HepG2 (cell line): Measurements from ENCODE around the gene ARID5B. TPM values are rescaled to one million over a fixed set of nuclear protein-coding genes. Genes with fewer than 3 reads are reported as not detected.

Source experiments
- ATAC-seq: fragments of 200-7000 bp; cut with Tn5 transposase; 3 replicates; pipeline ENCODE4 v1.9.1; 2020; ENCODE audit warnings: mild to moderate bottlenecking, moderate library complexity
- BruUV-seq: library from RNA; stranded (reverse); fragments of 400-500 nt; replicated peaks from 2 replicates; lab custom pipeline; 2021; lab: Mats Ljungman, UMichigan
- CTCF ChIA-PET: fragments of 300-600 bp; formaldehyde crosslinking; extraction: SDS; loops from one replicate; lab custom pipeline; 2021; ENCODE audit warnings: low total read pairs, inconsistent platforms, low intra/inter-chr PET ratio; lab: Yijun Ruan, JAX
- POLR2A ChIA-PET: fragments of 350-600 bp; sonication (Branson Sonifier 250); formaldehyde crosslinking; loops from one replicate; lab custom pipeline; 2020; ENCODE audit warnings: antibody characterized with exemption, inconsistent platforms; lab: Yijun Ruan, JAX
- DNase-seq: peaks from one replicate; pipeline ENCODE4 v3.0.0-alpha.2; 2015; ENCODE audit warnings: low spot score
- FAIRE-seq: peaks from 3 replicates; lab custom pipeline; 2011; peaks lifted over from hg19 to GRCh38; lab: Jason Lieb, UNC
- H2AFZ ChIP-seq: one replicate; pipeline ENCODE4 v1.6.1; 2011; ENCODE audit warnings: low read length, inconsistent platforms
- H3K27ac ChIP-seq: fragments of 300-600 bp; 3 replicates; pipeline ENCODE4 v1.8.0; 2011; ENCODE audit warnings: mixed run types, mild to moderate bottlenecking, mixed read lengths, low read length, inconsistent platforms; ENCODE audit not compliant: insufficient read depth; ENCODE audit errors: extremely low read length
- H3K27me3 ChIP-seq, 2 experiments: fragments of 200-600 bp in 1 of 2; 2 replicates in 1 of 2; 3 replicates in 1 of 2; pipeline versions ENCODE4 v1.6.0 to v1.8.0; 2011; ENCODE audit warnings: low read length in 2 of 2, mild to moderate bottlenecking in 2 of 2, moderate library complexity in 2 of 2, inconsistent platforms in 1 of 2; ENCODE audit not compliant: insufficient read depth in 2 of 2, control insufficient read depth in 1 of 2
- H3K36me3 ChIP-seq, 2 experiments: fragments of 200-600 bp in 1 of 2; replicated peaks in 1 of 2; 2 replicates in 1 of 2; 3 replicates in 1 of 2; pipeline versions ENCODE4 v1.5.1 to v1.8.0; 2011; ENCODE audit warnings: low read length in 2 of 2, inconsistent platforms in 1 of 2; ENCODE audit not compliant: insufficient read depth in 2 of 2, control insufficient read depth in 1 of 2
- H3K4me1 ChIP-seq: 2 replicates; pipeline ENCODE4 v1.5.1; 2012; ENCODE audit warnings: low read length, inconsistent platforms; ENCODE audit not compliant: insufficient read depth
- H3K4me2 ChIP-seq: 2 replicates; pipeline ENCODE4 v1.6.0; 2011; ENCODE audit warnings: low read depth, low read length, inconsistent platforms
- H3K4me3 ChIP-seq, 3 experiments: fragments of 200-600 bp in 1 of 3; sonication (generic), shearing (Covaris generic) in 1 of 3; replicated peaks in 1 of 3; 2 replicates each; pipeline ENCODE4 v1.5.1; 2011 to 2016; ENCODE audit warnings: low read length in 3 of 3, inconsistent platforms in 2 of 3, low read depth in 2 of 3, mild to moderate bottlenecking in 2 of 3, control low read depth in 1 of 3, mixed read lengths in 1 of 3; ENCODE audit not compliant: insufficient read depth in 1 of 3
- H3K79me2 ChIP-seq: one replicate; pipeline ENCODE4 v1.6.1; 2011; ENCODE audit warnings: low read length, inconsistent platforms; ENCODE audit not compliant: insufficient read depth
- H3K9ac ChIP-seq: 2 replicates; pipeline ENCODE4 v1.6.0; 2011; ENCODE audit warnings: mild to moderate bottlenecking, low read depth, low read length, inconsistent platforms; ENCODE audit not compliant: insufficient read depth
- H3K9me3 ChIP-seq: 2 replicates; pipeline ENCODE4 v1.5.1; 2012; ENCODE audit warnings: mild to moderate bottlenecking, low read length
- H4K20me1 ChIP-seq: 2 replicates; pipeline ENCODE4 v1.6.0; 2011; ENCODE audit warnings: inconsistent platforms, mild to moderate bottlenecking, low read length, moderate library complexity; ENCODE audit not compliant: insufficient read depth
- EHMT2 ChIP-seq: fragments of 200-600 bp; sonication (generic); IDR thresholded peaks from 2 replicates; pipeline ENCODE4 v1.7.0; 2017; ENCODE audit warnings: antibody characterized with exemption, low read depth, low read length, borderline replicate concordance
- FOXK1 ChIP-seq: sonication (generic); formaldehyde crosslinking; IDR thresholded peaks from 2 replicates; pipeline ENCODE4 v1.4.0; 2020; ENCODE audit warnings: low read depth, missing genetic modification reagents, borderline replicate concordance
- HNF4G ChIP-seq, 2 experiments: sonication (generic) in 1 of 2; formaldehyde crosslinking in 1 of 2; IDR thresholded peaks; 2 replicates each; pipeline versions ENCODE4 v1.4.0 to v1.6.1; 2011 to 2020; ENCODE audit warnings: borderline replicate concordance in 2 of 2, low read depth in 2 of 2, mild to moderate bottlenecking in 2 of 2, low read length in 1 of 2, missing genetic modification reagents in 1 of 2, moderate library complexity in 1 of 2
- HOXA3 ChIP-seq: sonication (generic); formaldehyde crosslinking; IDR thresholded peaks from 2 replicates; pipeline ENCODE4 v1.5.0; 2020; ENCODE audit warnings: missing genetic modification reagents
- LRRFIP1 ChIP-seq: sonication (generic); formaldehyde crosslinking; conservative IDR thresholded peaks from 2 replicates; pipeline ENCODE4 v1.4.0; 2020; ENCODE audit warnings: missing genetic modification reagents
- MAFK ChIP-seq, 2 experiments: IDR thresholded peaks in 1 of 2; conservative IDR thresholded peaks in 1 of 2; 2 replicates each; pipeline ENCODE4 v1.6.1; 2011; ENCODE audit warnings: improper control_type of control experiment in 2 of 2, low read length in 2 of 2
- NFKB2 ChIP-seq: sonication (generic); formaldehyde crosslinking; IDR thresholded peaks from 2 replicates; pipeline ENCODE4 v1.4.0; 2020; ENCODE audit warnings: missing genetic modification reagents, borderline replicate concordance
- NR2F2 ChIP-seq: IDR thresholded peaks from 2 replicates; pipeline ENCODE4 v1.6.1; 2012; ENCODE audit warnings: low read depth, inconsistent platforms, borderline replicate concordance
- REXO4 ChIP-seq: sonication (generic); formaldehyde crosslinking; IDR thresholded peaks from 2 replicates; pipeline ENCODE4 v1.8.0; 2022; ENCODE audit warnings: missing genetic modification reagents, mild to moderate bottlenecking, borderline replicate concordance
- SIX4 ChIP-seq: sonication (generic); formaldehyde crosslinking; IDR thresholded peaks from 2 replicates; pipeline ENCODE4 v1.4.0; 2020; ENCODE audit warnings: missing genetic modification reagents
- SMAD1 ChIP-seq: sonication (generic); formaldehyde crosslinking; IDR thresholded peaks from 2 replicates; pipeline ENCODE4 v1.4.0; 2020; ENCODE audit warnings: missing genetic modification reagents, low read depth, mild to moderate bottlenecking, borderline replicate concordance
- TAF1 ChIP-seq: sonication (generic); formaldehyde crosslinking; IDR thresholded peaks from 2 replicates; pipeline ENCODE4 v1.4.0; 2020; ENCODE audit warnings: missing genetic modification reagents
- ZBTB43 ChIP-seq: sonication (generic); formaldehyde crosslinking; conservative IDR thresholded peaks from 2 replicates; pipeline ENCODE4 v1.4.0; 2020; ENCODE audit warnings: missing genetic modification reagents
- ZFP41 ChIP-seq: sonication (generic); formaldehyde crosslinking; IDR thresholded peaks from 2 replicates; pipeline ENCODE4 v1.4.0; 2020; ENCODE audit warnings: mild to moderate bottlenecking, missing genetic modification reagents, borderline replicate concordance
- ZMYM2 ChIP-seq: sonication (generic); formaldehyde crosslinking; IDR thresholded peaks from 2 replicates; pipeline ENCODE4 v1.8.0; 2022; ENCODE audit warnings: mild to moderate bottlenecking, missing genetic modification reagents
- ZNF280B ChIP-seq: sonication (generic); formaldehyde crosslinking; IDR thresholded peaks from 2 replicates; pipeline ENCODE4 v1.5.0; 2020; ENCODE audit warnings: missing genetic modification reagents, mild to moderate bottlenecking, borderline replicate concordance
- ZNF282 ChIP-seq: fragments of 450-650 bp; IDR thresholded peaks from 2 replicates; pipeline ENCODE4 v1.6.1; 2018; ENCODE audit not compliant: partially characterized antibody
- ZNF292 ChIP-seq: sonication (generic); formaldehyde crosslinking; IDR thresholded peaks from 2 replicates; pipeline ENCODE4 v1.8.1; 2022; ENCODE audit warnings: mild to moderate bottlenecking, low read depth, missing genetic modification reagents, borderline replicate concordance
- ZNF569 ChIP-seq: sonication (generic); formaldehyde crosslinking; IDR thresholded peaks from 2 replicates; pipeline ENCODE4 v1.5.0; 2020; ENCODE audit warnings: mild to moderate bottlenecking, missing genetic modification reagents, moderate library complexity, borderline replicate concordance
- ZNF614 ChIP-seq: IDR thresholded peaks from 2 replicates; pipeline ENCODE4 v1.6.1; 2018; ENCODE audit warnings: missing biosample characterization, missing genetic modification reagents, inconsistent platforms, borderline replicate concordance
- WGBS: methylation state at CpG from one replicate; pipeline ENCODE4 v1.1.6; 2017; ENCODE audit warnings: low lambda C conversion rate; 5-methylcytosine and 5-hydroxymethylcytosine counted together
- in situ Hi-C: cut with HindIII; loops from 2 replicates; pipeline ENCODE4 v1.10.0; 2017; ENCODE audit warnings: low pct_unique_long_range_greater_than_20kb; ENCODE audit not compliant: extremely low pct_ligation_motif_present
- intact Hi-C: fragments of 100-400 bp; cut with micrococcal nuclease; formaldehyde crosslinking; loops from one replicate; pipeline ENCODE4 v1.10.0; 2022; ENCODE audit not compliant: unreplicated experiment
- polyA plus RNA-seq, 8 experiments: library from polyadenylated mRNA; depleted of rRNA in 3 of 8; stranded (reverse) in 7 of 8; unstranded in 1 of 8; fragments of >200 nt; fragmentation: Illumina TruSeq in 4 of 8; extraction: Trizol in 4 of 8; gene quantifications; 2 replicates each; pipeline versions ENCODE4 v1.2.1 to v1.2.3, GENCODE V29; 2011 to 2016; ENCODE audit warnings: low read depth in 4 of 8, missing spikeins in 1 of 8, mixed read lengths in 1 of 8; ENCODE audit not compliant: insufficient read depth in 1 of 8
- total RNA-seq, 5 experiments: library from RNA; depleted of rRNA; stranded (reverse); fragments of >200 nt; fragmentation: Illumina TruSeq; extraction: Trizol; gene quantifications; 2 replicates each; pipeline ENCODE4 v1.2.3, GENCODE V29; 2016; ENCODE audit warnings: low read depth in 1 of 5

The ARID5B gene
- total and polyA plus RNA-seq, 2 of the 13 experiments (the other 11 are each of a cell fraction or from before 2014, with no cell fraction given): 6.2 to 21.1 TPM

- TF ChIP-seq LRRFIP1 (CRISPR knock-in tag): no peak
- TF ChIP-seq NR2F2: no peak
- no peak for TF ChIP-seq TAF1
- TF ChIP-seq MAFK (conservative IDR thresholded peaks at IDR 0.05 in 1 of 2, IDR thresholded peaks at IDR 0.05 in 1 of 2; ENCODE audit: low read length in 2 of 2): no peak
- no peak for TF ChIP-seq NFKB2
- no peak for TF ChIP-seq HNF4G (IDR thresholded peaks at IDR 0.05; ENCODE audit: borderline replicate concordance, low read depth, low read length)
- TF ChIP-seq HNF4G (CRISPR knock-in tag; IDR thresholded peaks at IDR 0.05; ENCODE audit: borderline replicate concordance, low read depth): no peak
- no peak for TF ChIP-seq ZNF280B (CRISPR knock-in tag)
- no peak for TF ChIP-seq ZMYM2 (CRISPR knock-in tag)
- TF ChIP-seq ZNF569: no peak
Measured at GRCh38 chr10:62058476-62058875, 157.0 kb downstream of the ARID5B start (continued).

GRCh38 chr10:62058896-62059216 is 157.4 kb downstream of the ARID5B start:
- H3K4me2 ChIP-seq: no peak overlapping the region
- in situ Hi-C loops (no loop called here), intact Hi-C loops (no loop called here)
- H3K36me3 ChIP-seq: peaks cover 7 to 75% of the 10 kb centered on the region in 2 experiments
- no peak overlapping the region for H3K27ac ChIP-seq
- peaks cover 26% of the 10 kb centered on the region for H4K20me1 ChIP-seq
- POLR2A ChIA-PET: interaction anchor here (1.2 to 3.5 kb wide), 2 partner anchors 10 to 36 kb away, joined by 4 to 21 read pairs; no protein-coding TSS in a partner anchor
- H2AFZ ChIP-seq: no peak overlapping the region
- peaks cover 30% of the 10 kb centered on the region for H3K79me2 ChIP-seq
- CTCF ChIA-PET: no interaction called here
- WGBS: 16% methylated on average over 1 of the region's 1 CpG
- FAIRE-seq (no peak), DNase-seq (no peak), ATAC-seq (no peak)
- H3K9me3 ChIP-seq: no peaks in the 10 kb centered on the region
- H3K9ac ChIP-seq: no peak overlapping the region
- no peaks in the 10 kb centered on the region for H3K27me3 ChIP-seq
- peaks cover 58% of the 10 kb centered on the region for H3K4me1 ChIP-seq
- H3K4me3 ChIP-seq: no peak overlapping the region
- BruUV-seq: no TSS peak
- TF ChIP-seq SMAD1 (CRISPR knock-in tag): no peak
- TF ChIP-seq ZNF292 (CRISPR knock-in tag): no peak
- no peak for TF ChIP-seq EHMT2
- no peak for TF ChIP-seq HOXA3 (CRISPR knock-in tag)
- no peak for TF ChIP-seq ZBTB43 (CRISPR knock-in tag)
- TF ChIP-seq ZFP41 (CRISPR knock-in tag): no peak
- no peak for TF ChIP-seq REXO4 (CRISPR knock-in tag)
- no peak for TF ChIP-seq SIX4 (CRISPR knock-in tag)
- TF ChIP-seq FOXK1 (CRISPR knock-in tag): no peak
- TF ChIP-seq ZNF282: no peak
- TF ChIP-seq ZNF614 (CRISPR knock-in tag): no peak
